ENCODE results near the gene LYVE1.

LYVE1 gene

DNA sequence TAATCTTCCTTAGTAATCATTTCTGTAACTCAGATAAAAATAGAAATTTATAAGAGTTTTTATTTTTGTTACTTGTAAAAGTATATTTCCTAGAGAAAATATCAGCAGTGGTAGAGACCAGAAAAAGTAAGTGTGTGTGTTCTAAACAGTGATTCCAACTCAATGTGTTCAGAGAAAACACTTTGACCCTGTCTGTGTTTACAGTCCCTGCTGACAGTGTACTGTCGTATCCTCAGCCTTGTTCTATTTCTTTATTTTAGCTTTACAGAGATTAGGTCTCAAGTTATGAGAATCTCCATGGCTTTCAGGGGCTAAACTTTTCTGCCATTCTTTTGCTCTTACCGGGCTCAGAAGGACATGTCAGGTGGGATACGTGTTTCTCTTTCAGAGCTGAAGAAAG, 10.2 kb downstream of the LYVE1 start:
- DNase-seq (ENCODE audit: low spot score) = no peak

DNA sequence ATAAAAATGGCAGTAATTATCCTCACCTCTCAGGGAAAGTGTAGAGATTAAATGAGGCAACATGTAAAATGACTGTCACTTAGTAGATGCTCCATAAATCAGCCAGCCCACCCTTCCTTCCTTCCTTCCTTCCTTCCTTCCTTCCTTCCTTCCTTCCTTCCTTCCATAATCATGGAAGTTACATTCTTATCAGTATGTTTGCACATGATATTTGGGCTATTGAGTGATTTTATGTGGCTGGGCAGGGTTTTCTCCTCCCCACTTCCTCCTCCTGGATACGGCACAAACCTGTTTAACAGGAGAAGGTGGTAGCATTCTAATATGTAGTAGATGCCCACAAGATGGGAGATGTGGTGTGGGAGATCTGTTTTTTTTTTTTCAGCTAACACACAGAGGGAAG, 11.9 kb downstream of the LYVE1 start:
- DNase-seq (ENCODE audit: low spot score) = no peak

DNA sequence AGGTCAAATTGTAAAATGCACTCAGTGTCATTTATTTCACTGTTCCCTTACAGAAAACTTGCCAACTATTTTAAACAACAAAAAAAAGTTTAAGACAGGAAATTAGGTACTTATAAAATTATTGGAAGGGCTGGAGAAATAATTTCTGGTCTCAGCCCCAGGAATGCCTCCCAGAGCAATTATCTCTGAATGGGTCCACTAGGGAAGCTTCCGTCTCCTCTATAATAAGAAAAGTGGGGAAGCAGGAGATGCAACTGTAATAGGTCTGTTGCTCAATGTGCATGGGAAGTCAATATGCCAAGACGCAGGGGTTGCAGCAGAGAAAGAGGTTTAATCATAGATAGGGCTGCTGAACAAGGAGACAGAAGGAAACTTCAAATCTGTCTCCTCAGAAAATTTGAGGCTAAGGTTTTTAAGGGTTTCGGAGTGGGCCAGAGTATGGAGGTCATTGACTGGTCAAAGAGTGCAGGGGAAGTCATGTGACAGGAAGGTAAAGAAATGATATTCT, 16.6 kb downstream of the LYVE1 start:
- DNase-seq (ENCODE audit: low spot score) = no peak

DNA sequence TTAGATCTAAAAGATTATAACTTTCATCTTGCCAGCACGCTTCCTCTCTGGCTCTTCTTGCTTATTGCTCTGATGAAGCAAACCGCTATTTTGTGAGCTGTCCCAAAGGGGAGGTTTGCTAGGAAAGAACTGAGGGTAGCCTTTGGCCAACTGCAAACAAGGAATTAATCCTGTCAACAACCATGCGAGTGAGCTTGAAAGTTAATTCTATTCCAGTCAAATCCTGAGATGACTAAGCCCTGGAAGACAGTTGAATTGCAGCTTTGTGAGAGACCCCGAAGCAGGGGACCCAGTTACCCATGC, 17.2 kb downstream of the LYVE1 start:
- DNase-seq (ENCODE audit: low spot score) = no peak

DNA sequence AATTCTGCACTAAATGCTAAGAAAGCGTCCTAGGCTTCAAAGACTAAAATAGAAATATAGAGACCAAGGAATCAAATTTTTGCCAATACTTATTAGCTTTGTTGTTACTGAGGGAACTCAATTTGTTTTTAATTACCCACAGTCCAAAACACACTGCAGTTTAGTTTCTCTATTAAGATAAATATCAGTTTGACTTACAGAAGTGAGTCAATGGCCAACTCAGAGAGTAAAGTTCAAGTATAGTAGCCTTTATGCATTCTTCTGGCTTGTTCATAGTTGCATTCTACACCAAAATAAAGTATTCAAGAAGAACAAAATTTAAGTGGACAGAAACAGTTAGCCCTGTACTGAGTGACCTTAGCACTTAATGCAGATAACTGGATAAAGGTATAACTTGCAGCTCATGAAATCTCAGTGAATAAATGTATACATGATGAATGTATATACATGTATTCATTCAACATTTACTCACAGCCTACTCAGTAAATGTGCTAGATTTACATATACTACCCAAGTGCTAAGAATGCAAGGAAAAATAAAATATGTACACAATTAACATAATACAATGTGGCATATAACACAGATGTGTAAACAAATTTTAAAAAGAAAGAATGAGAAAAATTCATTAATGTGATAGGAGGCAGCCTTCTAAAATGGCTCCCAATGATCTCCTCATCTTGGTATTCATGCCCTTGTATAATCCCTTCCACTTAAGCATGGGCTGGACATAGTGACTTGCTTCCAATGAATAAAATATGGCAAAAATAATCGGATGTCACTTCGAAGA, 17.8 kb downstream of the LYVE1 start:
- no peak for DNase-seq (ENCODE audit: low spot score)

DNA sequence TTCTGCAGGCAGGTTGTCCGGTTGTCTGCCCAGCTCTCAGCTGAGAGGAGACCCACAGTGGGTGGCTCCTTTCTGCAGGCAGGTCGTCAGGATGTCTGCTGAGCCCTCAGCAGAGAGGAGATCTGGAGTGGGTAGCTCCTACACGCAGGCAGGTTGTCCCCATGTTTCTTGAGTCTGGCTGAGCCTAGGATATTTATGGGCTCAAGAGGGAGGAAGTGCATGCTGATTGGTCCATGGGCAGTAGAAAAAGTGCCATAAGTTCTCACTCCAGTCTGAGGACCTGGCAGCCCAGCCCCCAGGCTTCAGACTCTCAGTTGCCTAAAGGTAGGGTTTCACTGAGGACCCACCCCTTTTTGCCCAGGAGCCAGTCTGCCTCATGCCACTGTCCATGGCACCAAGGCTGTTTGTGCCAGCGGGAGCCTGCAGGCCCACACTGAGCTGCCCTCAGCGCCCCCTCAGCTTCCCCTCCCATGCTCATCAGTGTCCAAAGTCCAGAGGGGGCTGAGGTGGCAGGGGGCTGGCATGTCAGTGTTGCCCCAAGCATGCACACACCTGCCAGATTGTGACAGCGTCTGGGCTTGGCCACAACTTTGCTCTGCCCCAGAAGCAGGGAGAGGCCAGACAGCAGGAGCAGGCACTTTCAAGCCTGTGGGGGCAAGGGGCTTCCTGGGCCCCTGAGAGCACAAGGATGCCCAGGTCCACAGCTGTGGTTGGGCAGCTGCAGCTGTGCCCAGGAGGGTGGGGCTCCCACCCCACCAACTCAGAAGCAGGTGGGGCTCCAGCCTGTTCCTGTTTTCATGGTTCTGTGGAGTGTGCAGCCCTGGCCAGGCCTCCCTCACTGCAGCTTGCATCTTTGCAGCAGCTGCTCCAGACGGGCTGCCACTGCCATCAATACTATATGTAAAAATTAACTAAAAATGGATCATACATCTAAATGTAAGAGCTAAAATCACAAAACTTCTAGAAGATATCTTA, 23.7 kb downstream of the LYVE1 start:
- DNase-seq (ENCODE audit: low spot score) = no peak

DNA sequence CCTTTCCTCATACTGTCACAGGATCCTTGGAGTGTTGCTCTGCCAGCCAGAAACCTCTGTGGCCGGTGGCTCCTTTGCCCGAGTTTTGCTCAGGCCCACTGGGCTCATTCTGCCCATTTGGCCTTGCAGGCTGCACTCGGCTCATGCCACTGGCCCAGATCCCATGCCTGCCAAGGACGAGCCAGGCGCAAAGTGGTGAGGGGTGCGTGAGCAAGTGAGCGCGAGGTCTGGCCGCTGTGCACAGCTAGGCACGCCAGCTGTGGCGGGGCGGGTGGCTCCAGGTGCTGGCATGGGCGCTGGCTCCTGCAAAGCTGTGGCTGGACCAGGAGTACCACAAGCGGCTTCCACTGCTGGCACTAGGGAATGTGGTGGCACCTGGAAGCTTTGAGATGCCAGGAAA, 24.7 kb downstream of the LYVE1 start:
- DNase-seq (ENCODE audit: low spot score) = no peak

DNA sequence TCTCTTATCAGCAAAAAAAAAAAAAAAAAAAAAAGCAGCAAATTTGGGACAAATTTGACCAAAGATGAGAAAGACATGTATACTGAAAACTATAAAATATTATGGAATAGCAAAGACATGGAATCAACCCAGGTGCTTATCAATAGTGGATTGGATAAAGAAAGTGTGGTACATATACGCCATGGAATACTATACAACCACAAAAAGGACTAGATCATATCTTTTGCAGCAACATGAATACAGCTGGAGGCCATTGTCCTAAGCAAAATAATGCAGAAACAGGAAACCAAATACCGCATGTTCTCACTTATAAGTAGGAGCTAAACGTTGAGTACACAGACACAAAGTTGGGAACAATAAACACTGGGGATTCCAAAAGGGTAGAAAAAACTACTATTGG, 25.7 kb downstream of the LYVE1 start:
- no peak for DNase-seq (ENCODE audit: low spot score)

DNA sequence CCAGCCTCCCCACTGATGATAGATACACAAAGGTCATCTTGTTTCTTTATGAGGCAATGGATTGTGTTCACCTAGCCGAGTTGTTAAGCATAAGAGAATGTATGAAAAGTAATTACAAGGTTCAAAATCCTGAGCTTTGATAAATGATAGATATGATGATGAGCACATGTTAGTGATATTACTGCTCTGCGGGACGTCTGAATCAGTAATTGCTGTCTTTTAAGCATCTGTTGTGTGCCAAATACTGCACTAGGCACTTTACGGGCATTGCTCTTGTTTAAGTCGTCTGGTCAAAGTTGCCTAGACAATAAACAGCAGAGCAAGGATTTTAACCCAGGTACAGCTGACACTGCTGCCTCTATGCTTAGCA, 26.9 kb downstream of the LYVE1 start:
- no peak for DNase-seq (ENCODE audit: low spot score)

DNA sequence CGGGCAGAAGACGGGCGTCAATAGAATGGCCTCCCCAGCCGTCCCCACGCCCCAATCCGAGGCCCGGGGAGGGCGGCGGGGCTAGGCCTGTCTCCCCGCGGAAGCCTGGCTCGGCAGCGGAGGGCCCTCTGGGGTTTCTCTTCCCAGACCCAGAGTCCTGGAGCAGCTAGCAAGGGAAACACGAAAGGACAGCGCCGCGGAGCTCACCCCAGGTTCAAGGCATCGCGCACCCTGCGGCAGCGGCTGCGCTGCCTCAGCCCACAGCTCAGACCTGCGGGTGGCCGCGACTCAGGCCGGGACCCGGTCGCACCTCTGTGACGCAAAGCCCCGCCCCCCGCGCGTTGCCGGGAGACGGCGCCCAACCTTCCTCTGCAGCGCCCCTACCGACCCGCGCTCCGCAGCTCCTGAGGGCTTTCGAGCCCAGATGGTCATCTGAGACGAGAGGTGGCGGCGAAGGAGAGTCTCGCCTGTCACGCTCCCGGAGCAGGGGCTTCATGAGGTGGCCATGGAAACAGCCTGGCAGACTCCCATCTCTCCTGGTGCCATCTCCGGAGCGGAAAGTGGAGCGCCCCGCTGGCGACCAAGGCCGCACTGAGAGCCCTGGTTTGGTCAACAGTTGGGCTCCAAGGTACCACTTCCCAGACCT, 27.4 kb downstream of the LYVE1 start, which contains the start of gene RNF141:
RNF141 (minus strand) TSS at position 273 of the 646 bp plus-strand sequence. CDS start 7,029 bp downstream, outside the sequence.
- DNase-seq (ENCODE audit: low spot score) = peak; percentile 82

DNA sequence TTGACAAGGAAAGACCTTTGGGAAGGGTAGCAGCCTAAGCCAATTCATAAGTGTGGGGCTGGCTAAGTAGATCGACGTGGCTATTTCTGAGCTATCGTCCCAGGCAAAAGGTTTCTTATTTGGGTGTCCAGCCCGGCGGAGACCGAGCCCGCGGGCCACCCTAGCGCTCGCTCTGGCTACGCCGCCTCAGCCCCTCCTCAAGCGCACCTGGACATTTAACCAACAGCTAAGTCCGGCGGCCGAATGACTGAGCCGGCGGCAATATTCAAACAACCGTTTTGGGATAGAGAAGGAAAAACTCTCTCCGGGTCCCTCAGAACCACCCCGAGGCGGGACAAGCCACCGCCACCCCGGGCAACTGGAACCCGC, 27.9 kb downstream of the LYVE1 start:
- DNase-seq (ENCODE audit: low spot score) = peak; percentile 13

DNA sequence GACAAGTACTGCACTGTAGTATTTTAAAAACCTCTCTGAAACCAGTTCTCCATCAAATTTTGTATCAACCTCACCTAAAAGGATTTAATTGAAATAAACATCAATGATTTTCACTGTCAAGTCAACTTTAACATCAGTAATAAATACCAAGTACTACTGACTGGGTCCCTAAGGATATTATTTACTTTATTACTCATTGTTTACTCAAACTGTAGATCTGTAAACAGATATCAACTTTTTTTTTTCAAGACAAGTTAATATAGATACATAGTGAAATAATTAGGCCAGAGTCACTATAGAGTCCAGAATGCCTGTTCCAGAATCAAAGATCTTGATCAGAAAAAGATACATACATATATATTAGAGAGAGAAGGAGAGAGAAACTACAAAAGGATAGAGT, 29.1 kb downstream of the LYVE1 start:
- no peak for DNase-seq (ENCODE audit: low spot score)

DNA sequence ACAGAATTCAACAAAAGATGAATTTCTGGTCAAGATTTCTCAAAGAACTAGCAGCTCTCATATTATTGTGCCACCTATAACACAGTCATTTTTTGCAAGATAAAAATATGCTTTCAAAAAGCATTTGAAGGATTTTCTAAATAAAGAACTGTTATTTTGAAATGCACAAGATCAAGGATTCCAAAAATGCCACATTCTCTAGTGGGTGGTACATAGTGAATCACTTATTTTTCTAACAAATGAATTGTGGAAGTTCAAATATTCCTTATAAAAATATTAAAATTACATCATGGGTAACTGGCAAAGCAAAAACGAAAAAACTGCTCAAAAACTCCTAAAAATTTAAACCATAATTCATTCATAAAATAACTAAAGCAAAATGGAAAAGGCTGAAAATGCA, 29.5 kb downstream of the LYVE1 start:
- no peak for DNase-seq (ENCODE audit: low spot score)

DNA sequence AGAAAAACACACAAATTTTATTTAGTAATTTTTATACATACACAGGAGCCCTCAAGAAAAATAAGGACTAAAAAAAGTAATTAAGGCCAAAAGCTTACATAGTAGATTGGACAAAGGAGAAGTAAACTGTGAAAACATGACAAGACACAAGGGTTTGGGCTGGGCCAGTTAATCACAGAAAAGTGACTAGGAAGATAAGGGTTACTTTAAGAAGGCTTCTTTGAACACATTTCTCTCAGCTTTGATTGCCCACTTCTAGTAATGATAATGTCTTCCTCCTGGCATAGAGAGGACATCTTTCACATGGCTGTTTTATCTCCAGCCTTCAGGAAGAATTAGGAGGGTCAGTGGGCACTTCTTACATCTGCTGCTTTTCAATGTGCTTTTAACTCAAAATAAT, 30.9 kb downstream of the LYVE1 start:
- DNase-seq (ENCODE audit: low spot score) = no peak

DNA sequence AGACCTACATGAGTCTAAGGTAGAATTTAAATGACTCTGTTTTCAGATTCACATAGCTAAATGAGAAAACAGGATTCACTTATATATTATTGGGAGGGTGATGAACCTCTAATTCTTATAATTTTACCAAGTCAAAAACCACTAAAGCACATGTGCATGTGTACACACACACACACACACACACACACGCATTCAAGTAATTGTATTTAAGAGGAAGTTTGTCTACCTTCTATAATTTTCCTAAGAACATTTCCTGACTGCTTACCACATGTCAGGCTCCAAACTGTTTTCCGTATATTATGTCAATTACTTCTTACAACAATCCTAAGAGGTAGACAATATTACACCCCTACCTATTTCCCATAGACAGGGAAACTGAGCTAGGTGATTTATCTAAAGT, 34.1 kb downstream of the LYVE1 start:
- DNase-seq (ENCODE audit: low spot score) = no peak

DNA sequence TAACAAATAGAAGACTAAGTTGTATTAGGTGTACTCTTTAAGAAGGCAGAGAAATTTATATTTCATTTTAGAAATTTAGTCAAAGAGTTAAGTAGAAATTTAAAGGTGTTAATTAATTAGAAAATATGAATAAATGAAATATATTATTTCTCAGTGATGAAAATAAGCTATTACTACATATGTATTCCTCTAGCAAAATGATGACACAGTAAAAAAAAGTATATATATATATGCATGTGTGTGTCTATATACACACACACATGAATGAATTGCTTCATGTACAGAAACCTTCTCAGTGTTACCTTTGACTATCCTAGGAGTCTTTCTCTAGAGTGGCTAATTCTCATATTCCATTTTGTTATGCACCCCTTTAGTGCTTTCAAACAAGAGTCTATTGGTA, 35.1 kb downstream of the LYVE1 start:
- no peak for DNase-seq (ENCODE audit: low spot score)

DNA sequence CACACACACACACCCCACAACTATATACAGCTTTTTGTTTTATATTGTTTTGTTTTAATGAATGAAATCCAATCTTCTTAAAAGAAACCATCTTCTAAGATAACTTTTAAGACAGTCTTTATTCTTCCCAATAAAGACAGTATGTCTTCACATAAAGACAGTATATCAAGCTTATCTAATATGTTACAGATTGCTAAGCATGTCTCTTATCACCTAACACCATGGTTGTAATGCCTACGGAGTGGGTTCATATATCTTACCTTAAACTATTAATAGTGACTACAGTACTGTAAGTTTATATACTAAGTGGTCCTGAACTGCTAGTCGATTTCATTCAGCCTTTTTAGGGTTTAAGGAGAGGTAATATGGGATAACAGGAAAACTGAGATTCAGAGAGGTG, 35.9 kb downstream of the LYVE1 start:
- no peak for DNase-seq (ENCODE audit: low spot score)

DNA sequence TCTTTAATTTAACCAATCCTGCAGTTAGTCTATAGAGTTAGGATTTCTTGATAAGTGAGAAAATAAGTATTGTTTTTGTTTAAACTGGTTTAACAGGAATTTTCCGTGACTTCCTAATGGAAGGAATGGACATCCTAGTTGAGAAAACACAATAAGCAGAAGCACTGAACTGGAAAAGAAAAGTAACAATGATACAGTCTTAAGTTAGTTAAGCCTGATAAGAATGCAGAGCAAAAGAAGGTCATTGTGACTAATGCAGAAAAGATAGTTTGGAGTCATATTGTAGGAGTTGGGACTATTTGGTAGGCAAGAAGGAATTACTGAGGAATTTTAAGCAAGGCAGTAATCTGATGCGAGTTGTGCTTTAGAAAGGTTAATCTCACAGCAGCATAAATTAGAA, 39.2 kb downstream of the LYVE1 start:
- no peak for DNase-seq (ENCODE audit: low spot score)

DNA sequence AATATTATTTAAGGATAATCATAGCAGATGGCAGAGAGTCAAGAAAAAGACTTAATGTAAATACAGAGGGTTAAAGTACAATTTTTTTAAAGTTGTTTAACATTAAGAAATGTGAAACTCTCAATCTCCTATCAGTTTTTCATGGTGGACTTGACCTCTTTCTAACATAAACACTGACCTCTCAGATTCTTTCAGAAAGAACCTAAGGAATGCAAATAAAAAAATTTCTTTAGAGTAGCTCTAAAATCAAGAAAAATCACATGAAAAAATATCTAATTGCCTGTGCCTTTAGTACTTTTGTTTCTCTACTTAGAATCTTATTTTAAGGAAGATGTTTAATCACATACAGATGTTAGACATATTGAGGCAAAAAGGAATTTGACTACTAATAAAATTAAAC, 40.3 kb downstream of the LYVE1 start:
- no peak for DNase-seq (ENCODE audit: low spot score)

DNA sequence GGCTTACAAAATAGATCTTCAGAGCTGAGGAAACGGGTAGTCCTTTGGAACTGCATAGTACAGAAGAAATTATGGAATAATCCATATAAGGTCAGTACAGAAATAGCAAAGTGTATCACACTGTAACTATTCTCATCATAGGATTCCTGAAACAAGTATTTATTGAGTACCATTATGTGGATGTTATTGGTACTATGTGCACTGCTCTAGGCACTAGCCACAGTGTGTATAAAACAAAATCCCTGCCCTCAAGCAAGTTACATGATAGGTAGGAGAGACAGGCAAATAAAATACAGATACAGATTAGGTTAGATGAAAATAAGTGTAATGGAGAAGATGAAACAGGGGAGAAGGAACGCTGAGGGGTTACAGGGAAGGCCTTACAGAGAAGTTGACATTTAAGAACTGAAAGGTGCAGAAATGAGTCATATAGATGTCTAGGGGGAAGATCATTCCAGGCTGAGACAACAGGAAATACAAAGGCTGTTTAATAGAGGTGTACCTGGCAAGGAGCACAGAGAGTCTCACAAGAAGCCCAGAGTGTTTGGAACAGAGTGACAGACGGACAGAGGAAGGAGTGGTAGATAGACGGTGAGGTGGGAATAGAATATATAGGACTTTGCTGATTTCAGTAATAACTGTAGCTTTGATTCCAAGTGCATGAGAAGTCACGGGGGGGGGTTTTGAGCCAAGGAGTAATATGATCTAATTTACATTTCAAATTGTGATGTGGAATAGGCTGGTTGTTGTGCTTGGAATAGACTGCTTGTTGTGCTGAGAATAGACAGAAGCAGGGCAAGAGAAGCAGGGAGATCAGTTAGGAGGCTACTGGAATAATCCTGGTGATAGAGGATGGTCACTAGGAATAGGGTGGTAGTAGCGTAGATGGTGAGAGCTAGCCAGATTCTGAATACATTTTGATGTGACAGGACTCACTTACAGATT, 41.2 kb downstream of the LYVE1 start:
- DNase-seq (ENCODE audit: low spot score) = no peak

DNA sequence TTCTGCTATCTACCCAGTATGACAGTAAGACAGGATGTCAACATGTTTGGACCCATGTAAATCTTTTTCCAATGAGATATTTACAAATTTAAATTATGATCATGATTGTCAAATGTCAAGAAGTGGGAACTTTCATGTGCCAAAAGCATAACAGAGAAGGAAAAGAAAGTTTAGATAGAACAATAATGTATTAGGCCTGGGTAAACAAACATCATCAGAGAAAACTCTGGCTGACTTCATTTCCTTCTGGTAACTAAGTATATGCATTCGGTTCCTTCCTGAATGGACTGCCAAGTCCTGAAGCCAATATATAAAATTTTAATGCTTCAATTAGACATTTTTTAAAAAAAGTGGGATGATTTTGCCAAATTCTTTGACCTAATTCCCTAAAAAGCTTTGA, 44.0 kb downstream of the LYVE1 start:
- DNase-seq (ENCODE audit: low spot score) = no peak

DNA sequence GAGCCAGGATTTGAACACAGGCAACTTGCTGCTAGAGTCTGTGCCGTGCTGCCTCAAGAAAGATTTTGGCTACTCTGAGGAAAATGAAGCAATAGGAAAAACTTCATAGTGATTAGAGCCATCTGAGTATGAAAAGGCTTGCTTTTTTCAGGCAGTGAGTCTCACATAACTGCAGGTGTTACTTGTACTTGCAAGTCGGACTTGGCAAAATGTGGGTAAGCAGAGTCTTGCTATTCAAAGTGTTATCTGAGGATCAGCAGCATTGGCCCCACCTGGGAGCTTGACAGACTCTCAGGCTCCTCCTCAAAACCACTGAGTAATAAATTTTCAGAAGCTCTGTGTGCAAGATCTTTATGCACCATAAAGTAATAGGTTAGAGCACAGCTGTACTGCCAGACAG, 45.5 kb downstream of the LYVE1 start:
- DNase-seq (ENCODE audit: low spot score) = no peak
